HepG2 (cell line): ENCODE measurements around the gene ZNF865. TPM values are rescaled to one million over a fixed set of nuclear protein-coding genes. Genes with fewer than 3 reads are reported as not detected.

Experiments
- ATF3 ChIP-seq: sonication (generic); formaldehyde crosslinking; IDR thresholded peaks from 2 replicates; pipeline ENCODE4 v1.4.0; 2020; ENCODE audit warnings: missing genetic modification reagents
- CHD4 ChIP-seq: fragments of 200-600 bp; sonication (generic); IDR thresholded peaks from 2 replicates; pipeline ENCODE4 v1.7.0; 2017; ENCODE audit warnings: mild to moderate bottlenecking, low read length, borderline replicate concordance
- EEA1 ChIP-seq: sonication (generic); formaldehyde crosslinking; IDR thresholded peaks from 2 replicates; pipeline ENCODE4 v1.5.1; 2020; ENCODE audit warnings: mild to moderate bottlenecking, missing genetic modification reagents, borderline replicate concordance
- NR1H2 ChIP-seq: sonication (generic); formaldehyde crosslinking; IDR thresholded peaks from 2 replicates; pipeline ENCODE4 v1.8.1; 2022; ENCODE audit warnings: low read depth, missing genetic modification reagents, borderline replicate concordance
- SKI ChIP-seq: fragments of 450-650 bp; IDR thresholded peaks from one replicate; pipeline ENCODE4 v1.6.1; 2018; ENCODE audit warnings: mild to moderate bottlenecking; ENCODE audit not compliant: partially characterized antibody
- TBX2 ChIP-seq: sonication (generic); formaldehyde crosslinking; IDR thresholded peaks from 2 replicates; pipeline ENCODE4 v1.5.0; 2020; ENCODE audit warnings: missing genetic modification reagents, mild to moderate bottlenecking, borderline replicate concordance
- XRCC5 ChIP-seq: fragments of 200-400 bp; formaldehyde crosslinking; optimal IDR thresholded peaks from 2 replicates; pipeline ENCODE3; 2017; ENCODE audit warnings: mild to moderate bottlenecking, low read length
- ZFP82 ChIP-seq: sonication (generic); formaldehyde crosslinking; IDR thresholded peaks from 2 replicates; pipeline ENCODE4 v1.5.1; 2020; ENCODE audit warnings: mild to moderate bottlenecking, missing genetic modification reagents, borderline replicate concordance
- ZNF10 ChIP-seq: sonication (generic); formaldehyde crosslinking; IDR thresholded peaks from 2 replicates; pipeline ENCODE4 v1.4.0; 2020; ENCODE audit warnings: mild to moderate bottlenecking, low read depth, missing genetic modification reagents, borderline replicate concordance
- ZNF224 ChIP-seq: sonication (generic); formaldehyde crosslinking; IDR thresholded peaks from 2 replicates; pipeline ENCODE4 v1.5.0; 2020; ENCODE audit warnings: mild to moderate bottlenecking, missing genetic modification reagents
- ZNF230 ChIP-seq: sonication (generic); formaldehyde crosslinking; IDR thresholded peaks from 2 replicates; pipeline ENCODE4 v1.4.0; 2020; ENCODE audit warnings: mild to moderate bottlenecking, missing genetic modification reagents
- ZNF3 ChIP-seq: IDR thresholded peaks from 2 replicates; pipeline ENCODE4 v1.7.0; 2017; ENCODE audit warnings: inconsistent platforms
- ZNF383 ChIP-seq: sonication (generic); formaldehyde crosslinking; IDR thresholded peaks from 2 replicates; pipeline ENCODE4 v1.4.0; 2020; ENCODE audit warnings: missing genetic modification reagents, mild to moderate bottlenecking, borderline replicate concordance
- ZNF496 ChIP-seq: sonication (generic); formaldehyde crosslinking; IDR thresholded peaks from 2 replicates; pipeline ENCODE4 v1.8.1; 2023; ENCODE audit warnings: mild to moderate bottlenecking, moderate library complexity, missing genetic modification reagents; ENCODE audit not compliant: insufficient replicate concordance
- ZNF552 ChIP-seq: sonication (generic); formaldehyde crosslinking; IDR thresholded peaks from 2 replicates; pipeline ENCODE4 v1.9.0; 2022; ENCODE audit warnings: missing genetic modification reagents, mild to moderate bottlenecking, borderline replicate concordance
- ZNF629 ChIP-seq: sonication (generic); formaldehyde crosslinking; conservative IDR thresholded peaks from 2 replicates; pipeline ENCODE4 v1.5.0; 2020; ENCODE audit warnings: missing genetic modification reagents
- ZNF75D ChIP-seq: sonication (generic); formaldehyde crosslinking; IDR thresholded peaks from 2 replicates; pipeline ENCODE4 v1.8.1; 2023; ENCODE audit warnings: missing genetic modification reagents, mild to moderate bottlenecking, borderline replicate concordance
- ZNF768 ChIP-seq: sonication (generic); formaldehyde crosslinking; IDR thresholded peaks from 2 replicates; pipeline ENCODE4 v1.4.0; 2020; ENCODE audit warnings: missing genetic modification reagents
- ZNF816 ChIP-seq: sonication (generic); formaldehyde crosslinking; IDR thresholded peaks from 2 replicates; pipeline ENCODE4 v1.8.0; 2022; ENCODE audit warnings: missing genetic modification reagents, mild to moderate bottlenecking, borderline replicate concordance
- polyA plus RNA-seq, 8 experiments: library from polyadenylated mRNA; depleted of rRNA in 3 of 8; stranded (reverse) in 7 of 8; unstranded in 1 of 8; fragments of >200 nt; fragmentation: Illumina TruSeq in 4 of 8; extraction: Trizol in 4 of 8; gene quantifications; 2 replicates each; pipeline versions ENCODE4 v1.2.1 to v1.2.3, GENCODE V29; 2011 to 2016; ENCODE audit warnings: low read depth in 4 of 8, missing spikeins in 1 of 8, mixed read lengths in 1 of 8; ENCODE audit not compliant: insufficient read depth in 1 of 8
- total RNA-seq, 5 experiments: library from RNA; depleted of rRNA; stranded (reverse); fragments of >200 nt; fragmentation: Illumina TruSeq; extraction: Trizol; gene quantifications; 2 replicates each; pipeline ENCODE4 v1.2.3, GENCODE V29; 2016; ENCODE audit warnings: low read depth in 1 of 5
- TF ChIP-seq, protein P1 (sequence below): sonication (generic); formaldehyde crosslinking; IDR thresholded peaks from 2 replicates; pipeline ENCODE4 v1.4.0; 2020; ENCODE audit warnings: mild to moderate bottlenecking, missing genetic modification reagents
- TF ChIP-seq, protein P2 (sequence below), 2 experiments: fragments of 450-650 bp in 1 of 2; sonication (generic) in 1 of 2; formaldehyde crosslinking; IDR thresholded peaks; 2 replicates each; pipeline versions ENCODE4 v1.5.0 to v1.8.0; 2020 to 2022; ENCODE audit warnings: mild to moderate bottlenecking in 1 of 2, missing genetic modification reagents in 1 of 2

ZNF865 gene
- total and polyA plus RNA-seq, 2 of the 13 experiments (the other 11 are each of a cell fraction or from before 2014, with no cell fraction given), result 0.93 to 1.0 TPM

GRCh38 chr19:55653651-55654322 is 48.3 kb downstream of the ZNF865 start (continued):
- TF ChIP-seq, protein P1, sequence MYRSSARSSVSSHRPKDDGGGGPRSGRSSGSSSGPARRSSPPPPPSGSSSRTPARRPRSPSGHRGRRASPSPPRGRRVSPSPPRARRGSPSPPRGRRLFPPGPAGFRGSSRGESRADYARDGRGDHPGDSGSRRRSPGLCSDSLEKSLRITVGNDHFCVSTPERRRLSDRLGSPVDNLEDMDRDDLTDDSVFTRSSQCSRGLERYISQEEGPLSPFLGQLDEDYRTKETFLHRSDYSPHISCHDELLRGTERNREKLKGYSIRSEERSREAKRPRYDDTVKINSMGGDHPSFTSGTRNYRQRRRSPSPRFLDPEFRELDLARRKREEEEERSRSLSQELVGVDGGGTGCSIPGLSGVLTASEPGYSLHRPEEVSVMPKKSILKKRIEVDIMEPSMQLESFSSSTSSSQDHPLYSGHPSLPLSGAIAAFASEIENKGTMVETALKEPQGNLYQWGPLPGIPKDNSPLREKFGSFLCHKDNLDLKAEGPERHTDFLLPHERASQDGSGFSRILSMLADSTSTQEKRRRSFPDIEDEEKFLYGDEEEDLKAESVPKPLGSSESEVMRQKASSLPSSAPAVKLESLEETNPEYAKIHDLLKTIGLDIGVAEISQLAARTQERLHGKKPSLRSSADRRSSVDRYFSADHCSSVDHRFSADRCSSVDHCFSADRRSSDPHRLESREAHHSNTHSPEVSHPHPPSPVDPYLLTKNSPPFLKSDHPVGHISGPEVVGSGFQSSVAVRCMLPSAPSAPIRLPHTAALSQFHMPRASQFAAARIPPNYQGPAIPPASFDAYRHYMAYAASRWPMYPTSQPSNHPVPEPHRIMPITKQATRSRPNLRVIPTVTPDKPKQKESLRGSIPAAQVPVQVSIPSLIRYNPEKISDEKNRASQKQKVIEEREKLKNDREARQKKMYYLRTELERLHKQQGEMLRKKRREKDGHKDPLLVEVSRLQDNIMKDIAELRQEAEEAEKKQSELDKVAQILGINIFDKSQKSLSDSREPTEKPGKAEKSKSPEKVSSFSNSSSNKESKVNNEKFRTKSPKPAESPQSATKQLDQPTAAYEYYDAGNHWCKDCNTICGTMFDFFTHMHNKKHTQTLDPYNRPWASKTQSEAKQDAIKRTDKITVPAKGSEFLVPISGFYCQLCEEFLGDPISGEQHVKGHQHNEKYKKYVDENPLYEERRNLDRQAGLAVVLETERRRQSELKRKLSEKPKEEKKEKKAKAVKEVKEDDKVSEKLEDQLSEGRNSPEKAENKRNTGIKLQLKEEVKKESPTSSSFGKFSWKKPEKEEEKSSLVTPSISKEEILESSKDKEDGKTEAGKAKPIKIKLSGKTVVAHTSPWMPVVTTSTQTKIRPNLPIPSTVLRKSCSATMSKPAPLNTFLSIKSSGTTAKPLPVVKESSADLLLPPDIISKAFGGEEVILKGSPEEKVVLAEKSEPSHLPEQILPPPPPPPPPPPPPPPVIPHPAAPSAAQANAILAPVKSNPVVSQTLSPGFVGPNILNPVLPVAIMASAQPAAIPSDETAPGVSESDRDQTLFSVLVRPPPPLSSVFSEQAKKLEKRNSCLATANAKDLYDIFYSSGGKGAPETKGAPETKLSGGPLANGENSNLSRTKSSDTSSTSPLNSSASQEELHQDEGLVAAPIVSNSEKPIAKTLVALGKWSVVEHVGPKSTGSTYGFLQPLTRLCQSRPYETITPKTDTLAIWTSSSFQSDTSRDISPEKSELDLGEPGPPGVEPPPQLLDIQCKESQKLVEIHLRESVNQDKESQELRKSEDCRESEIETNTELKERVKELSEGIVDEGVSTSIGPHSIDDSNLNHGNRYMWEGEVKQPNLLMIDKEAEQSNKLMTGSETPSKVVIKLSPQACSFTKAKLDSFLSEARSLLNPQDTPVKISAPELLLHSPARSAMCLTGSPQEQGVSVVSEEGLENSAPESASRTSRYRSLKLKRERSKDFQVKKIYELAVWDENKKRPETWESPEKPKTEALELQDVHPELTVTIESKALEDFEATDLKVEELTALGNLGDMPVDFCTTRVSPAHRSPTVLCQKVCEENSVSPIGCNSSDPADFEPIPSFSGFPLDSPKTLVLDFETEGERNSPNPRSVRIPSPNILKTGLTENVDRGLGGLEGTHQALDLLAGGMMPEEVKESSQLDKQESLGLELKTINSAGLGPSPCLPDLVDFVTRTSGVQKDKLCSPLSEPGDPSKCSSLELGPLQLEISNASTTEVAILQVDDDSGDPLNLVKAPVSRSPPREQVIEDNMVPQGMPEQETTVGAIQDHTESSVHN (CRISPR knock-in tag), result 0 out of 2 replicates have a peak, but pooled peaks have one; percentile 50
- TF ChIP-seq ZNF3 (CRISPR knock-in tag), result no peak
- 0 out of 2 replicates have a peak, but pooled peaks have one; percentile 65 for TF ChIP-seq ZNF230
- peak; percentile 95 for TF ChIP-seq XRCC5
- TF ChIP-seq ZFP82, result peak; percentile 67; the same call in 1 of the 2 replicates
- peak; percentile 23 for TF ChIP-seq ZNF768 (CRISPR knock-in tag)
- TF ChIP-seq SKI, result peak; percentile 49
- no peak for TF ChIP-seq CHD4
- no peak for TF ChIP-seq ZNF224
- no peak for TF ChIP-seq EEA1
- no peak for TF ChIP-seq ZNF552 (CRISPR knock-in tag)
- TF ChIP-seq ZNF10, result no peak
- TF ChIP-seq TBX2 (CRISPR knock-in tag), result peak; percentile 81
- TF ChIP-seq, protein P2, sequence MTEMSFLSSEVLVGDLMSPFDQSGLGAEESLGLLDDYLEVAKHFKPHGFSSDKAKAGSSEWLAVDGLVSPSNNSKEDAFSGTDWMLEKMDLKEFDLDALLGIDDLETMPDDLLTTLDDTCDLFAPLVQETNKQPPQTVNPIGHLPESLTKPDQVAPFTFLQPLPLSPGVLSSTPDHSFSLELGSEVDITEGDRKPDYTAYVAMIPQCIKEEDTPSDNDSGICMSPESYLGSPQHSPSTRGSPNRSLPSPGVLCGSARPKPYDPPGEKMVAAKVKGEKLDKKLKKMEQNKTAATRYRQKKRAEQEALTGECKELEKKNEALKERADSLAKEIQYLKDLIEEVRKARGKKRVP (CRISPR knock-in tag; IDR thresholded peaks at IDR 0.05), result 0 out of 4 replicates have a peak, but pooled peaks of 1 of the 2 experiments have one; percentile 54
- TF ChIP-seq ZNF75D (CRISPR knock-in tag), result no peak
- no peak for TF ChIP-seq ATF3 (CRISPR knock-in tag)
- no peak for TF ChIP-seq NR1H2 (CRISPR knock-in tag)
- TF ChIP-seq ZNF496, result no peak
- TF ChIP-seq ZNF629 (CRISPR knock-in tag), result no peak
- TF ChIP-seq ZNF383 (CRISPR knock-in tag), result no peak
- no peak; the same call in 1 of the 2 replicates for TF ChIP-seq ZNF816
